AG10803 (cell line): ENCODE data around the gene SNAP25.

Experiments
- DNase-seq: peaks from one replicate; pipeline ENCODE4 v3.0.0; 2010; ENCODE audit warnings: low read depth
- H3K4me3 ChIP-seq: 2 replicates; pipeline ENCODE4 v1.5.1; 2011; ENCODE audit warnings: mild to moderate bottlenecking, low read length, control low read depth
- TF ChIP-seq, protein P1 (sequence below): conservative IDR thresholded peaks from 2 replicates; pipeline ENCODE4 v1.5.1; 2011; ENCODE audit warnings: mild to moderate bottlenecking, low read length, control low read depth, inconsistent platforms

The SNAP25 gene

GRCh38 chr20:10218536-10219451 lies at the start of gene SNAP25:
Gene SNAP25, plus strand, starts transcription at chr20:10218830. Its CDS starts 56,662 bp downstream, at chr20:10275492.
- peak within 1 kb of the TSS; percentile 39 for H3K4me3 ChIP-seq
- DNase-seq, result peak; percentile 58
- TF ChIP-seq, protein P1, sequence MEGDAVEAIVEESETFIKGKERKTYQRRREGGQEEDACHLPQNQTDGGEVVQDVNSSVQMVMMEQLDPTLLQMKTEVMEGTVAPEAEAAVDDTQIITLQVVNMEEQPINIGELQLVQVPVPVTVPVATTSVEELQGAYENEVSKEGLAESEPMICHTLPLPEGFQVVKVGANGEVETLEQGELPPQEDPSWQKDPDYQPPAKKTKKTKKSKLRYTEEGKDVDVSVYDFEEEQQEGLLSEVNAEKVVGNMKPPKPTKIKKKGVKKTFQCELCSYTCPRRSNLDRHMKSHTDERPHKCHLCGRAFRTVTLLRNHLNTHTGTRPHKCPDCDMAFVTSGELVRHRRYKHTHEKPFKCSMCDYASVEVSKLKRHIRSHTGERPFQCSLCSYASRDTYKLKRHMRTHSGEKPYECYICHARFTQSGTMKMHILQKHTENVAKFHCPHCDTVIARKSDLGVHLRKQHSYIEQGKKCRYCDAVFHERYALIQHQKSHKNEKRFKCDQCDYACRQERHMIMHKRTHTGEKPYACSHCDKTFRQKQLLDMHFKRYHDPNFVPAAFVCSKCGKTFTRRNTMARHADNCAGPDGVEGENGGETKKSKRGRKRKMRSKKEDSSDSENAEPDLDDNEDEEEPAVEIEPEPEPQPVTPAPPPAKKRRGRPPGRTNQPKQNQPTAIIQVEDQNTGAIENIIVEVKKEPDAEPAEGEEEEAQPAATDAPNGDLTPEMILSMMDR, result no peak

GRCh38 chr20:10169752-10170151 lies 48.9 kb upstream of the SNAP25 start:
- no peak for DNase-seq
- no peak overlapping the region for H3K4me3 ChIP-seq
- TF ChIP-seq, protein P1, result no peak

- H3K4me3 ChIP-seq, result no peak overlapping the region
- TF ChIP-seq, protein P1, result no peak
- no peak for DNase-seq
Measured at GRCh38 chr20:10170261-10170660, 48.4 kb upstream of the SNAP25 start.

GRCh38 chr20:10171864-10172751 lies 46.5 kb upstream of the SNAP25 start:
- TF ChIP-seq, protein P1, result no peak
- peak; percentile 5 for DNase-seq
- peak overlapping the region; percentile 45 for H3K4me3 ChIP-seq

- DNase-seq, result no peak
- TF ChIP-seq, protein P1, result no peak
- H3K4me3 ChIP-seq, result no peak overlapping the region
Measured at GRCh38 chr20:10172998-10173655, 45.5 kb upstream of the SNAP25 start.

DNA sequence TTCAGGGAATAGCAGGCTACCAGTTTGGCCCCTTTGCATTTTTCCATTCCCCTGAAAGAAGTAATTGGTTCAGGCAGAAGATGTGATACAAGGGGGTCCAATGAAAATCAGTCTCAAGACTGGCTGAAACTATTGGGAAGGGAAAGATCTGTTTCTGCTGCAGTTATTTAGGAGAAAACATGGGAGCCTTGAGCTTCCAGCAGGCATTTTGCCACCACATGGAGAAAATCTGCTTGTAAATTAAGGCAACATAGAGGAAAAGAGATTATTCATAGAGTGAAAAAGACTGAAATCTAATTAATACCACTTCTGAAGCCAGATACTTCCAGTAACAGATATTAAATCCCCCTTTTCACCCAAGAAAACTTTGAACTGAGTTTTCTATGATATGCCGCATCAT lies 44.2 kb upstream of the SNAP25 start:
- no peak for DNase-seq
- no peak overlapping the region for H3K4me3 ChIP-seq
- TF ChIP-seq, protein P1, result no peak
